Measurements from ENCODE around the gene OR4K15.

DNA sequence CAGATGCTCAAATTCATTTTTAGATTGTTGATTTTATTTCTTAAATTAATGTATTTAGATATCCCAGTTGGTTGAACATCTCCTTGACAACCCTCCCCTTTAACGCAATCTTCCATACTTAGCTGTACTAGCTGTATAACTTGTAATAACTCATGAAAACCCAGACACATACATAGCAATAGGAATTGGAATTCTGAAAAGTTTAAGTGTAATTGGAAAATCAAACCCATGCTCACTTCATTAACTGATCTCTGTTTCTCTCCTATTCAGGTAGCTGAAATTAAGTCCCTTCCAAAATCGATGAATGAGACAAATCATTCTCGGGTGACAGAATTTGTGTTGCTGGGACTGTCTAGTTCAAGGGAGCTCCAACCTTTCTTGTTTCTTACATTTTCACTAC lies at the start of gene OR4K15:
- no peak for TF ChIP-seq ZNF37A (tag by site-specific recombination; IDR thresholded peaks at IDR 0.05)
- TF ChIP-seq ZNF626 (tag by site-specific recombination; IDR thresholded peaks at IDR 0.05): no peak
- TF ChIP-seq, protein P1, sequence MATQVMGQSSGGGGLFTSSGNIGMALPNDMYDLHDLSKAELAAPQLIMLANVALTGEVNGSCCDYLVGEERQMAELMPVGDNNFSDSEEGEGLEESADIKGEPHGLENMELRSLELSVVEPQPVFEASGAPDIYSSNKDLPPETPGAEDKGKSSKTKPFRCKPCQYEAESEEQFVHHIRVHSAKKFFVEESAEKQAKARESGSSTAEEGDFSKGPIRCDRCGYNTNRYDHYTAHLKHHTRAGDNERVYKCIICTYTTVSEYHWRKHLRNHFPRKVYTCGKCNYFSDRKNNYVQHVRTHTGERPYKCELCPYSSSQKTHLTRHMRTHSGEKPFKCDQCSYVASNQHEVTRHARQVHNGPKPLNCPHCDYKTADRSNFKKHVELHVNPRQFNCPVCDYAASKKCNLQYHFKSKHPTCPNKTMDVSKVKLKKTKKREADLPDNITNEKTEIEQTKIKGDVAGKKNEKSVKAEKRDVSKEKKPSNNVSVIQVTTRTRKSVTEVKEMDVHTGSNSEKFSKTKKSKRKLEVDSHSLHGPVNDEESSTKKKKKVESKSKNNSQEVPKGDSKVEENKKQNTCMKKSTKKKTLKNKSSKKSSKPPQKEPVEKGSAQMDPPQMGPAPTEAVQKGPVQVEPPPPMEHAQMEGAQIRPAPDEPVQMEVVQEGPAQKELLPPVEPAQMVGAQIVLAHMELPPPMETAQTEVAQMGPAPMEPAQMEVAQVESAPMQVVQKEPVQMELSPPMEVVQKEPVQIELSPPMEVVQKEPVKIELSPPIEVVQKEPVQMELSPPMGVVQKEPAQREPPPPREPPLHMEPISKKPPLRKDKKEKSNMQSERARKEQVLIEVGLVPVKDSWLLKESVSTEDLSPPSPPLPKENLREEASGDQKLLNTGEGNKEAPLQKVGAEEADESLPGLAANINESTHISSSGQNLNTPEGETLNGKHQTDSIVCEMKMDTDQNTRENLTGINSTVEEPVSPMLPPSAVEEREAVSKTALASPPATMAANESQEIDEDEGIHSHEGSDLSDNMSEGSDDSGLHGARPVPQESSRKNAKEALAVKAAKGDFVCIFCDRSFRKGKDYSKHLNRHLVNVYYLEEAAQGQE (tag by site-specific recombination; IDR thresholded peaks at IDR 0.05): no peak
- TF ChIP-seq, protein P2, sequence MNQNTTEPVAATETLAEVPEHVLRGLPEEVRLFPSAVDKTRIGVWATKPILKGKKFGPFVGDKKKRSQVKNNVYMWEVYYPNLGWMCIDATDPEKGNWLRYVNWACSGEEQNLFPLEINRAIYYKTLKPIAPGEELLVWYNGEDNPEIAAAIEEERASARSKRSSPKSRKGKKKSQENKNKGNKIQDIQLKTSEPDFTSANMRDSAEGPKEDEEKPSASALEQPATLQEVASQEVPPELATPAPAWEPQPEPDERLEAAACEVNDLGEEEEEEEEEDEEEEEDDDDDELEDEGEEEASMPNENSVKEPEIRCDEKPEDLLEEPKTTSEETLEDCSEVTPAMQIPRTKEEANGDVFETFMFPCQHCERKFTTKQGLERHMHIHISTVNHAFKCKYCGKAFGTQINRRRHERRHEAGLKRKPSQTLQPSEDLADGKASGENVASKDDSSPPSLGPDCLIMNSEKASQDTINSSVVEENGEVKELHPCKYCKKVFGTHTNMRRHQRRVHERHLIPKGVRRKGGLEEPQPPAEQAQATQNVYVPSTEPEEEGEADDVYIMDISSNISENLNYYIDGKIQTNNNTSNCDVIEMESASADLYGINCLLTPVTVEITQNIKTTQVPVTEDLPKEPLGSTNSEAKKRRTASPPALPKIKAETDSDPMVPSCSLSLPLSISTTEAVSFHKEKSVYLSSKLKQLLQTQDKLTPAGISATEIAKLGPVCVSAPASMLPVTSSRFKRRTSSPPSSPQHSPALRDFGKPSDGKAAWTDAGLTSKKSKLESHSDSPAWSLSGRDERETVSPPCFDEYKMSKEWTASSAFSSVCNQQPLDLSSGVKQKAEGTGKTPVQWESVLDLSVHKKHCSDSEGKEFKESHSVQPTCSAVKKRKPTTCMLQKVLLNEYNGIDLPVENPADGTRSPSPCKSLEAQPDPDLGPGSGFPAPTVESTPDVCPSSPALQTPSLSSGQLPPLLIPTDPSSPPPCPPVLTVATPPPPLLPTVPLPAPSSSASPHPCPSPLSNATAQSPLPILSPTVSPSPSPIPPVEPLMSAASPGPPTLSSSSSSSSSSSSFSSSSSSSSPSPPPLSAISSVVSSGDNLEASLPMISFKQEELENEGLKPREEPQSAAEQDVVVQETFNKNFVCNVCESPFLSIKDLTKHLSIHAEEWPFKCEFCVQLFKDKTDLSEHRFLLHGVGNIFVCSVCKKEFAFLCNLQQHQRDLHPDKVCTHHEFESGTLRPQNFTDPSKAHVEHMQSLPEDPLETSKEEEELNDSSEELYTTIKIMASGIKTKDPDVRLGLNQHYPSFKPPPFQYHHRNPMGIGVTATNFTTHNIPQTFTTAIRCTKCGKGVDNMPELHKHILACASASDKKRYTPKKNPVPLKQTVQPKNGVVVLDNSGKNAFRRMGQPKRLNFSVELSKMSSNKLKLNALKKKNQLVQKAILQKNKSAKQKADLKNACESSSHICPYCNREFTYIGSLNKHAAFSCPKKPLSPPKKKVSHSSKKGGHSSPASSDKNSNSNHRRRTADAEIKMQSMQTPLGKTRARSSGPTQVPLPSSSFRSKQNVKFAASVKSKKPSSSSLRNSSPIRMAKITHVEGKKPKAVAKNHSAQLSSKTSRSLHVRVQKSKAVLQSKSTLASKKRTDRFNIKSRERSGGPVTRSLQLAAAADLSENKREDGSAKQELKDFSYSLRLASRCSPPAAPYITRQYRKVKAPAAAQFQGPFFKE (tag by site-specific recombination; IDR thresholded peaks at IDR 0.05; ENCODE audit: borderline replicate concordance): no peak
- no peak for TF ChIP-seq ZNF555 (tag by site-specific recombination; conservative IDR thresholded peaks at IDR 0.05)
- TF ChIP-seq ZBTB8A (tag by site-specific recombination; IDR thresholded peaks at IDR 0.05): no peak
- TF ChIP-seq, protein P3, sequence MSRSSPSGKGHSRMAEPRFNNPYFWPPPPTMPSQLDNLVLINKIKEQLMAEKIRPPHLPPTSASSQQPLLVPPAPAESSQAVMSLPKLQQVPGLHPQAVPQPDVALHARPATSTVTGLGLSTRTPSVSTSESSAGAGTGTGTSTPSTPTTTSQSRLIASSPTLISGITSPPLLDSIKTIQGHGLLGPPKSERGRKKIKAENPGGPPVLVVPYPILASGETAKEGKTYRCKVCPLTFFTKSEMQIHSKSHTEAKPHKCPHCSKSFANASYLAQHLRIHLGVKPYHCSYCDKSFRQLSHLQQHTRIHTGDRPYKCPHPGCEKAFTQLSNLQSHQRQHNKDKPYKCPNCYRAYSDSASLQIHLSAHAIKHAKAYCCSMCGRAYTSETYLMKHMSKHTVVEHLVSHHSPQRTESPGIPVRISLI (tag by site-specific recombination; IDR thresholded peaks at IDR 0.05): no peak
- TF ChIP-seq, protein P4, sequence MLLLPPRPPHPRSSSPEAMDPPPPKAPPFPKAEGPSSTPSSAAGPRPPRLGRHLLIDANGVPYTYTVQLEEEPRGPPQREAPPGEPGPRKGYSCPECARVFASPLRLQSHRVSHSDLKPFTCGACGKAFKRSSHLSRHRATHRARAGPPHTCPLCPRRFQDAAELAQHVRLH (tag by site-specific recombination; IDR thresholded peaks at IDR 0.05): no peak
- no peak for TF ChIP-seq ZNF670 (tag by site-specific recombination; IDR thresholded peaks at IDR 0.05; ENCODE audit: low read depth)
- no peak for TF ChIP-seq ZNF10 (tag by site-specific recombination; IDR thresholded peaks at IDR 0.05)
- TF ChIP-seq, protein P5, sequence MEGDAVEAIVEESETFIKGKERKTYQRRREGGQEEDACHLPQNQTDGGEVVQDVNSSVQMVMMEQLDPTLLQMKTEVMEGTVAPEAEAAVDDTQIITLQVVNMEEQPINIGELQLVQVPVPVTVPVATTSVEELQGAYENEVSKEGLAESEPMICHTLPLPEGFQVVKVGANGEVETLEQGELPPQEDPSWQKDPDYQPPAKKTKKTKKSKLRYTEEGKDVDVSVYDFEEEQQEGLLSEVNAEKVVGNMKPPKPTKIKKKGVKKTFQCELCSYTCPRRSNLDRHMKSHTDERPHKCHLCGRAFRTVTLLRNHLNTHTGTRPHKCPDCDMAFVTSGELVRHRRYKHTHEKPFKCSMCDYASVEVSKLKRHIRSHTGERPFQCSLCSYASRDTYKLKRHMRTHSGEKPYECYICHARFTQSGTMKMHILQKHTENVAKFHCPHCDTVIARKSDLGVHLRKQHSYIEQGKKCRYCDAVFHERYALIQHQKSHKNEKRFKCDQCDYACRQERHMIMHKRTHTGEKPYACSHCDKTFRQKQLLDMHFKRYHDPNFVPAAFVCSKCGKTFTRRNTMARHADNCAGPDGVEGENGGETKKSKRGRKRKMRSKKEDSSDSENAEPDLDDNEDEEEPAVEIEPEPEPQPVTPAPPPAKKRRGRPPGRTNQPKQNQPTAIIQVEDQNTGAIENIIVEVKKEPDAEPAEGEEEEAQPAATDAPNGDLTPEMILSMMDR (tag by site-specific recombination; IDR thresholded peaks at IDR 0.05): no peak
- TF ChIP-seq, protein P6, sequence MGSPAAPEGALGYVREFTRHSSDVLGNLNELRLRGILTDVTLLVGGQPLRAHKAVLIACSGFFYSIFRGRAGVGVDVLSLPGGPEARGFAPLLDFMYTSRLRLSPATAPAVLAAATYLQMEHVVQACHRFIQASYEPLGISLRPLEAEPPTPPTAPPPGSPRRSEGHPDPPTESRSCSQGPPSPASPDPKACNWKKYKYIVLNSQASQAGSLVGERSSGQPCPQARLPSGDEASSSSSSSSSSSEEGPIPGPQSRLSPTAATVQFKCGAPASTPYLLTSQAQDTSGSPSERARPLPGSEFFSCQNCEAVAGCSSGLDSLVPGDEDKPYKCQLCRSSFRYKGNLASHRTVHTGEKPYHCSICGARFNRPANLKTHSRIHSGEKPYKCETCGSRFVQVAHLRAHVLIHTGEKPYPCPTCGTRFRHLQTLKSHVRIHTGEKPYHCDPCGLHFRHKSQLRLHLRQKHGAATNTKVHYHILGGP (tag by site-specific recombination; IDR thresholded peaks at IDR 0.05): no peak
- no peak for TF ChIP-seq ZNF600 (tag by site-specific recombination; IDR thresholded peaks at IDR 0.05)

Measured in HEK293 (cell line).